Ectodermal cell (in vitro differentiated cells): ENCODE measurements around the gene ING5.
"Not testable (repeated sequence)": the region's sequence is repeated elsewhere in the genome, so short reads cannot be mapped to it uniquely, and the experiment has no call there.

Experiments used
- H3K27ac ChIP-seq: 2 replicates; pipeline ENCODE4 v1.7.0; 2013; ENCODE audit warnings: mild to moderate bottlenecking, low read depth, low read length; ENCODE audit not compliant: insufficient read depth, poor library complexity, severe bottlenecking
- H3K27me3 ChIP-seq: 2 replicates; pipeline ENCODE4 v1.7.0; 2013; ENCODE audit warnings: mild to moderate bottlenecking, low read length; ENCODE audit not compliant: insufficient read depth, control insufficient read depth, poor library complexity, severe bottlenecking
- H3K36me3 ChIP-seq: one replicate; pipeline ENCODE4 v1.7.0; 2013; ENCODE audit warnings: low read length; ENCODE audit not compliant: control insufficient read depth, insufficient read depth
- H3K4me1 ChIP-seq: one replicate; pipeline ENCODE4 v1.7.0; 2013; ENCODE audit warnings: low read length; ENCODE audit not compliant: control insufficient read depth, insufficient read depth
- H3K4me3 ChIP-seq: 2 replicates; pipeline ENCODE4 v1.7.0; 2013; ENCODE audit warnings: low read depth, low read length, control low read depth; ENCODE audit not compliant: insufficient read depth
- H3K9me3 ChIP-seq: 2 replicates; pipeline ENCODE4 v1.7.0; 2013; ENCODE audit warnings: mild to moderate bottlenecking, low read length, moderate library complexity; ENCODE audit not compliant: control insufficient read depth
- WGBS, 2 experiments: methylation state at CpG; one replicate each; pipeline ENCODE4 v1.1.7; 2013; ENCODE audit warnings: missing lambda C conversion rate in 2 of 2; 5-methylcytosine and 5-hydroxymethylcytosine counted together

The ING5 gene

DNA sequence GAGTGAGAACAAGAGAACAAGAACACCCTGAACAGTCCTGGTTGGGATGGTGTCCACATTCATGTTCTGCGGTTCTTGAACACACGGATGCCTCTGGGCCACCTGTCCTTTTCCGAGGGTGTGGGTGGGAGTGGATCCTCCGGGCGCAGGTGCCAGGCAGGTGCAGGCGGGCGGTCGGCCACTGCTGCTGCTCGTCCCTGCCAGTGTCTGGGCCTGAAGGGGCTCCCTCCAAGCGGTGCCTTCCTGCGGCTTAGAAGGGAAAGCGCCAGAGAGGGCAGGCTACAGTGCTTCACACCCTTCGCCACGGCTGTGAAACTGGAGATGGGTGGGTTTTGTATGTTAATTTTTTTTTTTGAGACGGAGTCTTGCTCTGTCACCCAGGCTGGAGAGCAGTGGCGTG, 24.6 kb downstream of the ING5 start:
- H3K27ac ChIP-seq = no peak overlapping the region
- H3K9me3 ChIP-seq = no peaks in the 10 kb centered on the region
- no peaks in the 10 kb centered on the region for H3K27me3 ChIP-seq
- no peak overlapping the region for H3K4me3 ChIP-seq
- WGBS, 2 experiments = 95 to 98% methylated on average over 16 of the region's 16 CpGs
- H3K36me3 ChIP-seq = peaks cover 37% of the 10 kb centered on the region
- H3K4me1 ChIP-seq = no peaks in the 10 kb centered on the region

DNA sequence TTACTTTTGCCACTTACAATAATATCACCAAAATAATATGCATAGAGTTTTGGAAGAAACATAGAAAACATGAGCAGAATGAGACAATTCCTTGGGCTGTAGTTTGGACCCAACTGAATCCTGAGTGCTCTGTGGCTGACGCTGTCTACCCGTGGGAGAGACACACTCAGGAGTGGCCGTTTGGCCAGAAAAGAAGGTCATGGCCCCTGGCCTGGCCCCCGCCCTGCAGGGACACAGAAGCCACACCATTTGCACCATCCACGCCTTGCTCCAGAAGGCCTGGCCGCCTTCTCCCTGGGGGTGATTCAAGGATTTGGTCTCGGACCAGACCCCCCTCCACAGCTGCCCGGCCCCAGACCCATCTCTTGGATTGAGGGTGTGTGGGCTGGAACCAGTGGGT, 26.2 kb downstream of the ING5 start:
- WGBS, 2 experiments = 95% methylated on average over 8 of the region's 8 CpGs
- H3K9me3 ChIP-seq = no peaks in the 10 kb centered on the region

DNA sequence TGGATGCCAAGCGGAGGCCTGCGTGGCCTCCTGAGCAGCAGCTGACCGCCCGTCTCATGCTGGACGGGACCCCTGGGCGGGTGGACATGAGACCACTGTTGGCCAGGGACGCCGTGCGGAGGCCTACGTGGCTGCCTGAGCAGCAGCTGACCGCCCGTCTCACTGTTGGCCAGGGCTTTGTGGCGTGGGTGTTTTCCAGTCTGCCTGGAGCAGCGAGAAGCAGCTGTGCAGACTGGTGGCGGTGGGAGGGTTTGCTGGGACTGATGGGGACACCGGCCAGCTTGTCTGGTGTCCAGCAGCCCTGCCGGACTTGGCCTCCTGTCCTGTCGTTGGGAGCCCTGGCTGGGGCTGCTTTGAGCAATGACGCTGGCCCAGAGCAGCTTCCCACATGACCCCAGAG, 26.8 kb downstream of the ING5 start:
- Histone ChIP-seq H3K36me3 (peaks cover 15% of the 10 kb centered on the region), H3K27me3 (no peaks in the 10 kb centered on the region), H3K4me1 (no peaks in the 10 kb centered on the region), H3K27ac (no peak overlapping the region), H3K4me3 (no peak overlapping the region), H3K9me3 (no peaks in the 10 kb centered on the region)
- 86 to 88% methylated on average over 19 of the region's 19 CpGs for WGBS, 2 experiments

More for the DNA sequence above, 26.2 kb downstream of the ING5 start:
- Histone ChIP-seq H3K27ac (no peak overlapping the region), H3K36me3 (peaks cover 21% of the 10 kb centered on the region), H3K4me3 (no peak overlapping the region), H3K4me1 (no peaks in the 10 kb centered on the region), H3K27me3 (no peaks in the 10 kb centered on the region)

DNA sequence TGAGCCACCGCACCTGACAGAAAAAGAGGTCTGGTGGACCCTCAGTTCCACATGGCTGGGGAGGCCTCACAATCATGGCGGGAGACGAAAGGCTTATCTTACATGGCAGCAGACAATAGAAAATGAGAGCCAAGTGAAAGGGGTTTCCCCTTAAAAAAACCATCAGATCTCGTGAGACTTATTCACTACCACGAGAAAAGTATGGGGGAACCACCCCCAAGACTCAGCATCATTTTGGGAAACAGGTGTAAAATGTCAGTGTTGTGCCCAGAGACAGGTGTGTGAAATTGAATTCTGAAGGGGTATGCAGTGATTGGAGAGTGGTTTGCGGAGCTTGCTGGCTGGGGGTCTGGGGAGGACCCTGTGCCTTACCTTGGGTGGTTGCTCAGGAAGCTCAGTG, 28.0 kb downstream of the ING5 start:
- WGBS, 2 experiments = 89 to 92% methylated on average over 6 of the region's 6 CpGs
- no peak overlapping the region for H3K4me3 ChIP-seq

DNA sequence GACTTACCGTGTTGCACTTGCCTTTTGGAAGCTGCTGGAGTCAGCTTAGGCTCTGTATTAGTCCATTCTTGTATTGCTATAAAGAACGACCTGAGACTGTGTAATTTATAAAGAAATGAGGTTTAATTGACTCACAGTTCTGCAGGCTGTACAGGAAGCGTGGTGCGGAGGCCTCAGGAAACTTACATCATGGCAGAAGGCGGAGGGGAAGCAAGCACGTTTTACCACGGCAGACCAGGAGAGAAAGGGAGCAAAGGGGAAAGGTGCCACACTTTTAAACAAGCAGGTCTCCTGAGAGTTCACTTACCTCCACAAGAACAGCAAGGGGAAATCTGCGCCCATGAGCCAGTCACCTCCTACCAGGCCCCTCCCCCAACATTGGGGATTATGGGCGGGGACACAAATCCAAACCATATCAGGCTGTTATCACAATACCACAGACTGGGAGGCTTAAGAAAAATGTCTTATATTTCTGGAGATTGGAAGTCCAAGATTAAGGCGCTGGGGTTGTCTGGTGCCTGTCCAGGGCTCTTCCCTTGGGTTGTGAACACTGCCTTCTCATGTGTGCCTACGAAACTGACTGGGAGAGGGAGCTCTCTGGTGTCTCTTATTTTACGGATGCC, 28.9 kb downstream of the ING5 start:
- Histone ChIP-seq H3K27me3 (peaks cover 4% of the 10 kb centered on the region), H3K27ac (no peak overlapping the region), H3K9me3 (no peaks in the 10 kb centered on the region), H3K4me3 (no peak overlapping the region), H3K4me1 (no peaks in the 10 kb centered on the region), H3K36me3 (peaks cover 7% of the 10 kb centered on the region)
- 91 to 93% methylated on average over 12 of the region's 12 CpGs for WGBS, 2 experiments

More for the DNA sequence above, 28.0 kb downstream of the ING5 start:
- Histone ChIP-seq H3K9me3 (no peaks in the 10 kb centered on the region), H3K36me3 (peaks cover 7% of the 10 kb centered on the region), H3K27me3 (peaks cover 4% of the 10 kb centered on the region), H3K4me1 (no peaks in the 10 kb centered on the region), H3K27ac (no peak overlapping the region)

DNA sequence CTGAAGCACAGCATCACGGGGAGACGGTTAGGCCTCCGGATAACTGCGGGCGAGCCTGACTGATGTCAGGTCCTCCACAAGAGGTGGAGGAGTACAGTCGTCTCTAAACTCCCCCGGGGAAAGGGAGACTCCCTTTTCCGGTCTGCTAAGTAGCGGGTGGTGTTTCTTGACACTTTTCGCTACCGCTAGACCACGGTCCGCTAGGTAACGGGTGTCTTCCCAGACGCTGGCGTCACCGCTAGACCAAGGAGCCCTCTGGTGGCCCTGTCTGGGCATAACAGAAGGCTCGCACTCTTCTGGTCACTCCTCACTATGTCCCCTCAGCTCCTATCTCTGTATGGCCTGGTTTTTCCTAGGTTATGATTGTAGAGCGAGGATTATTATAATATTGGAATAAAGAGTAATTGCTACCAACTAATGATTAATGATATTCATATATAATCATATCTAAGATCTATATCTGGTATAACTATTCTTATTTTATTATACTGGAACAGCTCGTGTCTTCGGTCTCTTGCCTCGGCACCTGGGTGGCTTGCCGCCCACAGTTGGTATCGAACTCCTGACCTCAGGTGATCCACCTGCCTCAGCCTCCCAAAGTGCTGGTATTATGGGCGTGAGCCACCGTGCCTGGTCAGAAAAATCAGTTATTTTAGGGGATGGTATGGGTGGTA, 30.8 kb downstream of the ING5 start:
- H3K4me1 ChIP-seq, H3K27me3 ChIP-seq, H3K9me3 ChIP-seq, H3K4me3 ChIP-seq, H3K36me3 ChIP-seq, H3K27ac ChIP-seq: not testable (repeated sequence)
- WGBS, 2 experiments = 43 to 48% methylated on average over 23 of the region's 26 CpGs

DNA sequence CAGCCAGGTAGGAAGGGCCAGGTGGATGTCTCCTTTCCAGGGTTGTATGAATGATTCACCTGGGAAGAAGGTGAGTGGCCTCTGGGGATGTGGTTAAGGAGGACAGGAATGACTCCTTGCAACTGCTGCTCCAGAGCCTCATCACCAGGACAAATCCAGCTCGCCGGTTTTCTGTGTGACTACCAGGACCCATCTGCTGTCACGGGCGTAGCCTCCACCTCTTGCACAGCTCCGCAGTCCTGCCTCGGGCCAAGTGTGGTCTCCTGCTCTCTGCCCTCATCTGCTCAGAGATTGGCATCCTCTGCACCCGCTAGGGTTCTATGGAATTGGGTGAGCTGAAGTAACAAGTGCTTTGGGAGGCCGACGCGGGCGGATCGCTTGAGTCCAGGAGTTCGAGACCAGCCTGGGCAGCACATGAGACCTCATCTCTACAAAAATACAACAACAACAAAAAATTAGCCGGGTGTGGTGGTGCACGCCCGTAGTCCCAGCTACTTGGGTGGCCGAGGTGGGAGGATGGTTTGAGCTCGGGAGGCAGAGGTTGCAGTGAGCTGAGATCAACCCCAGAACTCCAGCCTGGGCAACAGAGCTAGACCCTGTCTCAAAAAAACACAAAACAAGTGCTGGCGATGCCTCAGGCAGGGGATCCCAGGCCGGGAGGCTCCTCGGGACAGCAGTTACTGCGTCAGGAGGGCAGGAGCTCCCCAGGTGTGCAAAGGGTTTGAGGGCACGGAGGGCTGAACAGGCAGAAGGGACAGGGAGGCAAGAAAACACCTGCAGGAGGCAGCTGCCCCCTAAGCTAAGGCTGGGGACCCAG, 31.8 kb downstream of the ING5 start:
- no peak overlapping the region for H3K27ac ChIP-seq
- no peaks in the 10 kb centered on the region for H3K4me1 ChIP-seq
- H3K27me3 ChIP-seq = peaks cover 4% of the 10 kb centered on the region
- no peaks in the 10 kb centered on the region for H3K9me3 ChIP-seq
- H3K36me3 ChIP-seq = no peaks in the 10 kb centered on the region
- 88 to 92% methylated on average over 23 of the region's 23 CpGs for WGBS, 2 experiments
- H3K4me3 ChIP-seq = peak overlapping the region; percentile 22

DNA sequence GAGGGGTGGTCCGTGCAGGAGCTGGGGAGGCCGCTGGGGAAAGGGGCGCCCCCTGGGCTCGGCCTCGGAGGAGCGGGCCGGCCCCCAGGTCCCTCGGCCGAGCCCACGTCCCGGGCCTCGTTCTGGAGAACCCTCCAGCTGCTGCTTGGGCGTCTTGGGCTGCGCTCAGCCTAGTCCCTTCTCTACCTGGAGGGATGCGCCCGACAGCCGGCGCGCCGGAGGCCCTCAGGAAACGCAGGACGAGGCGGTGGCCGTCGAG, 32.3 kb downstream of the ING5 start:
- no peaks in the 10 kb centered on the region for H3K4me1 ChIP-seq
- H3K9me3 ChIP-seq = no peaks in the 10 kb centered on the region
- peak overlapping the region; percentile 22 for H3K4me3 ChIP-seq
- no peak overlapping the region for H3K27ac ChIP-seq
- no peaks in the 10 kb centered on the region for H3K36me3 ChIP-seq
- 11% methylated on average over 25 of the region's 25 CpGs for WGBS, 2 experiments
- peaks cover 4% of the 10 kb centered on the region for H3K27me3 ChIP-seq

DNA sequence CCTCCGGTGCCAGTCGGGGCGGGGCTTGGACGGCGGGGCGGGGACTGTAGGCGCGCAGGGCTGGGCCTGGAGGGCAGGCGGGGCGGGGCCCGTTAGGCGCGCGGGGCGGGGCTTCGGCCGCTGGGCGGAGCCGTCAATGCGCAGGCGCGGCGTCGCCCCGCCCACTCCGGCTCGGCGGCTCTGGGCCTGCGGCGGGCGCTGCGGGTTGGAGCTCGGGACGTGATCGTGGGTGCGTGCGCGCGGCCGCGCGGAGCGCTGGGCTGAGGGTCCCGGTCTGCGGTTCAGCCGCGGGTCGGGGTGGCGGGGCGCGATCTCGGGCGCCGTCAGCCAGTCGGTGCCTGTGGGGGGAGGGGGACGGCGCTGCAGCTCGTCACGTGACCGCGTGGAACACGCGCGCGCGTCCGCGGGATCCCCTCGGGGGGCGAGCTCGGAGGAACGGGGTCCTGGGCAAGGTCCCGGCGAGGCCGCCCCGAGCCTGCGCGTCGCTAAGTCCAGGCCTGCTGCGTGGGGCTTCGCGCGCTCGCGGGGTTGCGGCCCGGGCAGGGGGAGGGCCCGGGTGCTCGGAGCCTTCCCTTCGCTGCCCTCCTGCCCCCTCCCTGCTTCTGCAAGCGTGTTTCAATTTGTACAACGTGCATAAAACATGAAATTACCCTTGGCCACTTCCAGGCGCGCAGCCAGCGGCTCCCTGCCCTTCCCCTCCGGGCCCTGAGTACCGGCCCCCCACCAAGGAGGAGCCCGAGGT, 32.8 kb downstream of the ING5 start, which contains the start of gene D2HGDH:
TSS of gene D2HGDH (plus strand) at position 164 of the 742 bp plus-strand sequence. CDS start 595 bp downstream, outside the sequence.
- 0% methylated on average over 98 of the region's 98 CpGs for WGBS, 2 experiments
- Histone ChIP-seq H3K36me3 (no peaks in the 10 kb centered on the region), H3K4me3 (peak within 1 kb of the TSS; percentile 84), H3K27me3 (peaks cover 4% of the 10 kb centered on the region), H3K9me3 (no peaks in the 10 kb centered on the region), H3K27ac (no peak within 1 kb of the TSS), H3K4me1 (no peaks in the 10 kb centered on the region)

DNA sequence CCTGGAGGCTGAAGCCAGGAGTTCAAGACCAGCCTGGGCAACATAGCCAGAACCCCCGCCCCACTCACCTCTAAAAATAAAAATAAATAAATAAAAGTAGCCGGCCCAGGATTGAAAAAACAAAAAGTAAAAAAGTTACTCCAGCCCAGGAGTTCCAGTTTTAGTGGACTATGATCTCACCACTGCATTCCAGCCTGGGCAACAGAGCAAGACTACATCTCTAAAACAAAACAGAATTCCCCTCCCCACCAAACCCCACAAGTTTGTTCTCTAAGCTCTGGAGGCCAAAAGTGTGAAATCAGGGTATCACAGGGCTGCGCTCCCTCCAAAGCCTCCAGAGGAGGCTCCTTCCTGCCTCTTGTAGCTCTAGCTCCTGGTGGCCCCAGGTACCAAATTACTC, 34.3 kb downstream of the ING5 start:
- no peaks in the 10 kb centered on the region for H3K9me3 ChIP-seq
- no peak overlapping the region for H3K27ac ChIP-seq
- no peaks in the 10 kb centered on the region for H3K36me3 ChIP-seq
- H3K4me1 ChIP-seq = no peaks in the 10 kb centered on the region
- H3K27me3 ChIP-seq = peaks cover 4% of the 10 kb centered on the region
- H3K4me3 ChIP-seq = no peak overlapping the region
- 93 to 95% methylated on average over 2 to 3 of the region's 3 CpGs for WGBS, 2 experiments
